DND-41 (cell line): ENCODE results near the gene TFR2.

Experiments
- ATAC-seq: fragments of 200-7000 bp; cut with Tn5 transposase; 3 replicates; pipeline ENCODE4 v1.9.1; 2021; ENCODE audit warnings: low read depth; ENCODE audit not compliant: insufficient read depth
- DNase-seq: peaks from one replicate; pipeline ENCODE4 v3.0.0-alpha.2; 2020
- H2AFZ ChIP-seq: 2 replicates; pipeline ENCODE4 v1.6.0; 2012; ENCODE audit warnings: low read depth, low read length
- H3K27ac ChIP-seq: 2 replicates; pipeline ENCODE4 v1.5.1; 2012; ENCODE audit warnings: low read length, inconsistent platforms
- H3K27me3 ChIP-seq: fragments of 200-600 bp; sonication (generic); 2 replicates; pipeline ENCODE4 v1.6.0; 2012; ENCODE audit warnings: low read length, mild to moderate bottlenecking, inconsistent platforms; ENCODE audit not compliant: insufficient read depth, poor library complexity
- H3K36me3 ChIP-seq: 2 replicates; pipeline ENCODE4 v1.5.1; 2012; ENCODE audit warnings: low read length, inconsistent platforms; ENCODE audit not compliant: insufficient read depth
- H3K4me1 ChIP-seq: 2 replicates; pipeline ENCODE4 v1.5.1; 2012; ENCODE audit warnings: mild to moderate bottlenecking, low read length; ENCODE audit not compliant: insufficient read depth
- H3K4me2 ChIP-seq: 2 replicates; pipeline ENCODE4 v1.6.0; 2012; ENCODE audit warnings: mild to moderate bottlenecking, moderate library complexity, low read length, inconsistent platforms; ENCODE audit not compliant: insufficient read depth
- H3K4me3 ChIP-seq, 2 experiments: fragments of 200-600 bp in 1 of 2; shearing (Covaris generic) in 1 of 2; 2 replicates each; pipeline ENCODE4 v1.5.1; 2012 to 2016; ENCODE audit warnings: inconsistent platforms in 2 of 2, low read length in 2 of 2, mild to moderate bottlenecking in 2 of 2, low read depth in 1 of 2, moderate library complexity in 1 of 2
- H3K79me2 ChIP-seq: 2 replicates; pipeline ENCODE4 v1.6.0; 2012; ENCODE audit warnings: low read length, inconsistent platforms; ENCODE audit not compliant: insufficient read depth
- H3K9ac ChIP-seq: 2 replicates; pipeline ENCODE4 v1.6.0; 2012; ENCODE audit warnings: low read depth, mild to moderate bottlenecking, inconsistent platforms, low read length, moderate library complexity
- H3K9me3 ChIP-seq: 2 replicates; pipeline ENCODE4 v1.5.1; 2012; ENCODE audit warnings: low read length, moderate library complexity, mild to moderate bottlenecking, inconsistent platforms; ENCODE audit not compliant: insufficient read depth, severe bottlenecking
- H4K20me1 ChIP-seq: 2 replicates; pipeline ENCODE4 v1.6.0; 2012; ENCODE audit warnings: low read length; ENCODE audit not compliant: insufficient read depth
- EZH2 ChIP-seq: IDR thresholded peaks from 3 replicates; pipeline ENCODE4 v1.6.1; 2012; ENCODE audit warnings: borderline replicate concordance, low read depth, mild to moderate bottlenecking, moderate library complexity, low read length, inconsistent platforms; ENCODE audit not compliant: severe bottlenecking
- TF ChIP-seq, protein P1 (sequence below): IDR thresholded peaks from 2 replicates; pipeline ENCODE4 v1.5.1; 2012; ENCODE audit warnings: borderline replicate concordance, low read length, moderate library complexity, mild to moderate bottlenecking; ENCODE audit not compliant: poor library complexity, severe bottlenecking; ENCODE audit errors: extremely low read depth

The TFR2 gene

DNA sequence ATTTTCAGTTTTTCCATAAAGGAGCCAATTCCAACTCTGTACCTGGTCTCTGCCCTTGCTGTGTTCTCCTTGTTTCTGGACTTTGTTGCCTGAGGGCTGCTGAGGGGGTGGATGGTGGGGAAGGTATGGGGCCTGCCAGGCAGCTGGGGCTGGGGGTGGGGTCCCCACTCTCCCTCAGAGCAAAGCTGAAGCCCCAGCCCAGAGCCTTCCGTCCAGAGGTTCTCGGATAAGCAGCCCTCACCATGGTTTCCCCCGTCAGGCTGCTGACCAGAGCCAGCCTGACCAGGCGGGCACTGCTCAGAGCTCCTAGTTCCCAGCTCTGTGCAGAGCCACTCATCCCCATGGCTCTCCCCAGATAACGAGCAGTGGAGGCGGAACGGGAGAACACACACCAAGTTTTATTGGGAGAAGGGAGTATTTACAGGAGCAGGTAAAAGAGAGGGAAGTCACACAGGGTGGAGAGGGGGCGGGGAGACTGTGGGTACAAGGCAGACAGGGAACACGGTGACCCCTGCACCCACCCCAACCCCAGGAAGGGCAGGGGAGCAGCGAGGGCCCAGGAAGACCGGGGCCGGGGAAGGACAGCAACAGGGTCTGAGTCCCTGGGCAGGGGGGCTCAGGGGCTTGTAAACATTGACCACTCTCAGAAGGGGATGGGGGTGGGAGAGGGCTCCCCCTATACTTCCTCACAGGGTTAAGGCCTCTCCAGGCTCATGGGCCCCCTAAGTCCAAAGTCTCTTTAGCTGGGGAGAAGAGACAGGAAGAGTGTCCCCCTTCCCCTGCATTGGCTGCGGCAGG, 38.0 kb upstream of the TFR2 start:
- Histone ChIP-seq H3K36me3 (peaks cover 79% of the 10 kb centered on the region), H3K4me2 (no peak overlapping the region), H4K20me1 (peaks cover 74% of the 10 kb centered on the region), H3K4me3 (no peak overlapping the region), H3K27me3 (no peaks in the 10 kb centered on the region), H3K79me2 (peaks cover 46% of the 10 kb centered on the region), H3K27ac (no peak overlapping the region), H3K9ac (no peak overlapping the region), H3K4me1 (peaks cover 14% of the 10 kb centered on the region), H2AFZ (no peak overlapping the region), H3K9me3 (no peaks in the 10 kb centered on the region)
- ATAC-seq (no peak), DNase-seq (no peak)
- no peak for TF ChIP-seq EZH2
- TF ChIP-seq, protein P1, sequence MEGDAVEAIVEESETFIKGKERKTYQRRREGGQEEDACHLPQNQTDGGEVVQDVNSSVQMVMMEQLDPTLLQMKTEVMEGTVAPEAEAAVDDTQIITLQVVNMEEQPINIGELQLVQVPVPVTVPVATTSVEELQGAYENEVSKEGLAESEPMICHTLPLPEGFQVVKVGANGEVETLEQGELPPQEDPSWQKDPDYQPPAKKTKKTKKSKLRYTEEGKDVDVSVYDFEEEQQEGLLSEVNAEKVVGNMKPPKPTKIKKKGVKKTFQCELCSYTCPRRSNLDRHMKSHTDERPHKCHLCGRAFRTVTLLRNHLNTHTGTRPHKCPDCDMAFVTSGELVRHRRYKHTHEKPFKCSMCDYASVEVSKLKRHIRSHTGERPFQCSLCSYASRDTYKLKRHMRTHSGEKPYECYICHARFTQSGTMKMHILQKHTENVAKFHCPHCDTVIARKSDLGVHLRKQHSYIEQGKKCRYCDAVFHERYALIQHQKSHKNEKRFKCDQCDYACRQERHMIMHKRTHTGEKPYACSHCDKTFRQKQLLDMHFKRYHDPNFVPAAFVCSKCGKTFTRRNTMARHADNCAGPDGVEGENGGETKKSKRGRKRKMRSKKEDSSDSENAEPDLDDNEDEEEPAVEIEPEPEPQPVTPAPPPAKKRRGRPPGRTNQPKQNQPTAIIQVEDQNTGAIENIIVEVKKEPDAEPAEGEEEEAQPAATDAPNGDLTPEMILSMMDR = no peak

DNA sequence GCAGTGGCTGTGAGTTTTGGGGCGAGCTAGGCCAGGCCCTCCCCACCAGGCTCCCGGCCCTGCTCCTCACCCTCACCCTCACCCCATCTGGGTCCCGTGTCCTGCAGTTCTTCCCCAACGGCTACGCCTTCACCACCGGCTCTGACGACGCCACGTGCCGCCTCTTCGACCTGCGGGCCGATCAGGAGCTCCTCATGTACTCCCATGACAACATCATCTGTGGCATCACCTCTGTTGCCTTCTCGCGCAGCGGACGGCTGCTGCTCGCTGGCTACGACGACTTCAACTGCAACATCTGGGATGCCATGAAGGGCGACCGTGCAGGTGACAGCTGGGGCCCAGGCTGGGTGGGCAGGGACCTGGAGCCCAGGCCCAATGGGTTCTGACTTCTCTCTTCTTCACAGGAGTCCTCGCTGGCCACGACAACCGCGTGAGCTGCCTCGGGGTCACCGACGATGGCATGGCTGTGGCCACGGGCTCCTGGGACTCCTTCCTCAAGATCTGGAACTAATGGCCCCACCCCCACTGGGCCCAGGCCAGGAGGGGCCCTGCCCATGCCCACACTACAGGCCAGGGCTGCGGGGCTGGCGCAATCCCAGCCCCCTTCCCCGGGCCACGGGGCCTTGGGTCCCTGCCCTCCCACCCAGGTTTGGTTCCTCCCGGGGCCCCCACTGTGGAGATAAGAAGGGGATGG, 37.1 kb upstream of the TFR2 start:
- H3K9ac ChIP-seq = no peak overlapping the region
- H3K27me3 ChIP-seq = no peaks in the 10 kb centered on the region
- ATAC-seq = no peak
- no peak overlapping the region for H3K27ac ChIP-seq
- H3K4me1 ChIP-seq = peaks cover 14% of the 10 kb centered on the region
- no peak for DNase-seq
- TF ChIP-seq, protein P1 = no peak
- TF ChIP-seq EZH2 = no peak
- no peak overlapping the region for H3K4me2 ChIP-seq
- H3K9me3 ChIP-seq = no peaks in the 10 kb centered on the region
- H3K4me3 ChIP-seq = no peak overlapping the region
- peaks cover 52% of the 10 kb centered on the region for H3K79me2 ChIP-seq
- peaks cover 70% of the 10 kb centered on the region for H3K36me3 ChIP-seq
- peaks cover 71% of the 10 kb centered on the region for H4K20me1 ChIP-seq
- H2AFZ ChIP-seq = no peak overlapping the region

DNA sequence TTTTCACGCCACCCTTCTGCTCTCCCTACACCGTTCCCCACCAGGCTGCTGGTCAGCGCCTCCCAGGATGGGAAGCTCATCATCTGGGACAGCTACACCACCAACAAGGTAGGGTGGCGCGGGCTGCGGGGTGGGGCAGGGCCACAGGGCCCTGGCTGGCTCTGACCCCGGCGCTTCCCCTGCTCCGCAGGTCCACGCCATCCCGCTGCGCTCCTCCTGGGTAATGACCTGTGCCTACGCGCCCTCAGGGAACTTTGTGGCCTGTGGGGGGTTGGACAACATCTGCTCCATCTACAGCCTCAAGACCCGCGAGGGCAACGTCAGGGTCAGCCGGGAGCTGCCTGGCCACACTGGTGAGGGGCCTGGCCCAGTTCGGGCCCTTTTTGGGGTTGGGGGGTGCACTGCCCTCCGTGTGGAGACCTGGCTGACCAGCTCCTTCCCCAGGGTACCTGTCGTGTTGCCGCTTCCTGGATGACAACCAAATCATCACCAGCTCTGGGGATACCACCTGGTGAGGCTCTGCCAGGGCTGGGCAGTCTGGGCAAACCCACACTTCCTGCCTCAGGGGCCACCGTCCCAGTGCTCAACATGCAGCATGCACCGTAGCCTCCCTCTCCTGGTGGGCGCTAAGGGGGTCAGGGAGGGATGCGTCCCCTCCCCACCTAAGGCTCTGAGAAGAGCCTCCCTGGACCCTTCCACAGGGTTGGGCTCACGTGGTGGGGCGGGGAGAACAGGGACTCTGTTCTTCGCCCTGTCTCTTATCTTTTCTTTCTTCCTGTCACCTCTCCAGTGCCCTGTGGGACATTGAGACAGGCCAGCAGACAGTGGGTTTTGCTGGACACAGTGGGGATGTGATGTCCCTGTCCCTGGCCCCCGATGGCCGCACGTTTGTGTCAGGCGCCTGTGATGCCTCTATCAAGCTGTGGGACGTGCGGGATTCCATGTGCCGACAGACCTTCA, 36.2 kb upstream of the TFR2 start:
- H3K9me3 ChIP-seq = no peaks in the 10 kb centered on the region
- ATAC-seq (no peak), DNase-seq (no peak)
- TF ChIP-seq, protein P1 = no peak
- no peak for TF ChIP-seq EZH2
- H3K79me2 ChIP-seq = peaks cover 52% of the 10 kb centered on the region
- peaks cover 69% of the 10 kb centered on the region for H4K20me1 ChIP-seq
- no peak overlapping the region for H3K9ac ChIP-seq
- no peaks in the 10 kb centered on the region for H3K27me3 ChIP-seq
- no peak overlapping the region for H3K27ac ChIP-seq
- no peak overlapping the region for H2AFZ ChIP-seq
- peaks cover 20% of the 10 kb centered on the region for H3K4me1 ChIP-seq
- H3K36me3 ChIP-seq = peaks cover 62% of the 10 kb centered on the region
- H3K4me3 ChIP-seq = no peak overlapping the region
- no peak overlapping the region for H3K4me2 ChIP-seq
